Stimulated activated CD4-positive, alpha-beta T cell treated with anti-CD3 and anti-CD28 coated beads, Interleukin-15, amount 100 ng/mL, for 48 hours (primary cell): ENCODE results near the gene ASPDH.

Experiments
- DNase-seq, 2 donors: peaks; one replicate each; pipeline ENCODE4 v3.0.0-alpha.2; 2020; ENCODE audit warnings: low read depth in 2 of 2

ASPDH gene

DNA sequence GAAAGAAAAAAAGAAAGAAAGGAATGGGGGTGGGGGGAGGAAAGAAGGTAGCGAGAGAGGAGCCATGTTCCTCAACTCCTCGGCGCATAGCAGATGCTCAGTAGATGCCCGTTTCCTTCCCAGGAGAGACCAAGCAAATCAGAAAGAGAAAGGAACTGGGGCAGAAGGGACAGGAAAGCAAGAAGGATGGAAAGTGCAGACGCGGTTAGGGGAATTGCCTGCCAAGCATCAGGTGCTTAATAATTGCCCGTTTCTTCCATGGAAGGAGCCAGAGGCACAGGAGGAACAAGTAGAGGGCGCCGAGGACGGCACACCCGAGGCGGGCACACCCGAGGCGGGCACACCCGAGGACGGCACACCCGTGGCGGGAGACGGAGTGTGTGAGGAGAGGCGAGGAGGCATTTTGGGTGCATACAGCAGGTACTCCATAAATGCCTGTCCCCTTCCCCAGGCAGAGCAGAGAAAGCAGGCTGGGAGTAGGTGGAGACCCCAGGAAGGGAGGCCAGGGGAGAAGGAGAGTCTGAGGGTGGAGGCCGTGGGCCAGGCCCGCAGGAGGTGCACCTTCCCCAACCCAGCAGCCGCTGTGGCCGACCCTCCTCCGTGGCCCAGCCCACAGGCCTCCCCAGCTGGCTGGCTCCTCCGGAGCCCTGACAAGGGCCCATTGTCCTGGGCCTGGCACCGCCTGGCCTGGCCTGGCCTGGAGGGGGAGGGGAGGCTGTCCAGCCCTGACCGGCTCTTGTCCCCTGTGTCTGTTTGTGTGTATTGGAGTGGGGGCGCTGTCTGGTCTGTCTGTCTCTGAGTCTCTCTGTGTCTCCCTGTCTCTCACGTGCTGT, 17.3 kb downstream of the ASPDH start:
- no peak for DNase-seq

DNA sequence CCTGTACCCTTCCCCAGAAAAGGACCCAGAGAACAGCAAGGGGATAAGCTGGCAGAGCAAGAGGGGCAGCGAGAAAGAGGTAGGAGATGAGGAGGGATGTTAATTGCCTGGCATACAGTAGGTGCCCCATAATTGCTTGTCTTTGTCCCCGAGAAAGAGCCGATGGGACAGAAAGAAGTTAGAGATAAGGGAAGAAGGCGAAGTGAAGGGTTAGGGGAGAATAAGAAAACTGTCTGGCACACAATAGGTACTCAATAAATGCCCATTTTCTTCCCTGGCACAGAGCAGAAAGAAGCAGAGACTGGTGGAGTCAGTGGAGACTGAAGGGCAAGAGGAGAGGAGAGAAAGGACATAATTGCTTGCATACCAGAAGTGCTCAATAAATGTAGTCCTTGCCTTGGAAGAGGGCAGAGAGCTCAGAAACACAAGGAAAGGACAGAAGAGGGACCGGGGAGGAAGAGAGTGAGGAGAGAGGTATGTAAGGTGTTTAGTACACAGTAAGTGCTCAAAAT, 18.6 kb downstream of the ASPDH start:
- no peak for DNase-seq

DNA sequence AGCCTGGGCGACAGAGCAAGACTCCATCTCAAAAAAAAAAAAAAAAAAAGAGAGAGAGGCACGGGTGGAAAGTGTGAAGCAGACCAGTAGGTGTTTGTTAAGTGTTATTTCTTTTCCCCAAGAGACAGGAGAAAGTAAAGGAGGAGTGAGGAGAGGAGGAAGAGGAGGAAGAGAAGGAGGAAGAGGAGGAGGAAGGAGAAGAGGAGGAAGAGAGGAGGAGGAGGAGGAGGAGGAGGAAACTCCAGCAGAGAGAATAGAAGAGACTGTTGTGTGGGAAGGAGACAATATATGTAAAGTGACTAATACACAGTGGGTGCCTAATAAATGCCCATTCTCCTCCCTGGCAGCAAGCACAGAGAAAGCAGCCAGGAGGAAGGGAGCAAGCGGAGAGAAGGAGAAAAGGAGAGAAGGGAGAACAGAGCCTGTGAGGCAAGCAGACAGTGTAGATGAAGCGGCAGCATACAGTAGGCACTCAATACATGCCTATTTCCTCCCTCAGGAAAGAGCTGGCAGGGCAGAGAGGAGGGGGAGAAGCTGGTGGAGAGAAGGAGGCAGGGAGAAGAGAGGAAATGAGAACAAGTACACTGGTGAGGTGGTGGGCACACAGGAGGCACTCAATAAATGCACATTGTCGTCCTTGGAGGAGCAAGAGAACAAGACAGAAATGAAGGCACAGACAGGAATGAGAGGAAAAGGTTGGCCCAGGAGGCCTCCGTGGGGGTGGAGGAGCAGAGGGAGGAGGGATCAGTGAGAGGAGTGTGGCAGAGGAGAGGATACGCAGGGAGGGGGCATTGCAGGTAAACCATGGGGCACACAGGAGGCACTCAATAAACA, 19.3 kb downstream of the ASPDH start:
- no peak for DNase-seq

DNA sequence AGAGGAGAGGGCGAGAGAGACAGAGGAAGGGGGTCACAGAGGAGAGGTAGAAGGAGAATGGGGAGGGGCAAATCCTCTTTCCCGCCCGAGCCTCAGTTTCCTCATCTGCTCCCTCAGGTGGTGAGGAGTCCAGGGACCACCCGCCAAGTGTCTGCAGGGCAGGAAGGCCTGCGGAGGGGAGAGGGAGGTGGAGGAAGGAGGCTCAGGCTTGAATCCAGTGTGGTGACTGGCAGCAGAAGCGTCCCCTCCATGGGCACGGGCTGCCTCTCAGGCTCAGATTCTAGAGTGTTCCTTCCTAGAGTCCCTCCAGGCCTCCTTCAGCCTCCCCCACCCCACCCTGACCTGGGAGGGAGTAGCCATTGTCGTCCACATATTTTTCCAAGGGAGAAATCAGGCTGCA, 20.5 kb downstream of the ASPDH start:
- no peak for DNase-seq

DNA sequence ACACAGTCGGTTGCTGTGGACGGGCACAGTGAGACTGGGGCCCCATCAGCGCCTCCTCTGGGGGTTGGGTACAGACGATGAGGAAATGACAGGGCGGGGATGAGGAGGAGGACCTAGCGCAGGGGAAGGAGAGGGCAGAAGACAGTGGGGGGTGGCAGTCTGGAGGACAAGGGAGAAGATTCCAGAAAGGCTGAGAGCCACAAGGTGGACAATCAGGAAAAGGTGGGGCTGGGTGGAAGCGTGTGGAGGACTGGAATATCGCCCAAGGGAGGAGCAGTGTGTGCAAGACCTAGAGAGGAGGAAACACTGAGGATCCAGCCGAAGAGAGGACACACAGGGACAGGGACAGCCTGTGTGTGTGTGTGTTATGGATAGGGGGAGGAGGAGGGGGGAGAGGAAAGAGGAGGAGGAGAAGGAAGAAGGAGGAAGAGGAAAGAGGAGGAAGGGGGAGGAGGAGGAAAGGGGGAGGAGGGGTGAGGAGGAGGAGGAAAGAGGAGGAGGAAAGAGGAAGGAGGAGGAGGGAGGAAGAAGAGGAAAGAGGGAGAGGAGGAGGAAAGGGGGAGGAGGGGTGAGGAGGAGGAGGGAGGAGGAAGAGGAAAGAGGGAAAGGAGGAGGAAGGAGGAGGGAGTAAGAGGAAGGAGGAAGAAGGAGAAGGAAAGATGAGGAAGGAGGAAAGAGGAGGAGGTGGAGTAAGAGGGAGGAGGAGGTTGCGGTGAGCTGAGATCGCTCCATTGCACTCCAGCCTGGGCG, 21.2 kb downstream of the ASPDH start:
- DNase-seq = peak in 1 of 2 donors; percentile 43

DNA sequence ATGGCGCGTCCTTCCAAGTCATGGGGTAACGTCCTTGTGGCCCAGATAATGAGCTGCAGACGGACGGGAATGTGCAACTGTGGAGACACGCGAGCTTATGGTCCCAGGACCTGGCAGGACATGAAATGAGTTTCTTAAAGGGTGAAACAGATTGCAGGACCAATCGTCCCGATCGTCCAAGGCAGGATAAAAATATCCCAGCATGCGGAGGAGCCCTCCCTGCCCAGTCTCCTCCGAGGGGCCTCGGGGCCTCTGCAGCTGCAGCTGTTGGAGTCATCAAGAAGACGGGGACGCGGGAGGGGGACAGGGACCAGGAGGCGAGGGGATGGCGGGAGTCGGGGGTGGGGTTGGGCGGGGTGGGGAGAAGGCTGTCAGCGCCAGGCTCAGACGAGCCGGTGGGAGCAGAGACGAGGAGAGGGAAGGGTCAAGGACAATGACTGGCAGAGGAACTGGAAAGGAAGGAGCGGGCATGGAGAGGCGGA, 22.7 kb downstream of the ASPDH start:
- DNase-seq = no peak

DNA sequence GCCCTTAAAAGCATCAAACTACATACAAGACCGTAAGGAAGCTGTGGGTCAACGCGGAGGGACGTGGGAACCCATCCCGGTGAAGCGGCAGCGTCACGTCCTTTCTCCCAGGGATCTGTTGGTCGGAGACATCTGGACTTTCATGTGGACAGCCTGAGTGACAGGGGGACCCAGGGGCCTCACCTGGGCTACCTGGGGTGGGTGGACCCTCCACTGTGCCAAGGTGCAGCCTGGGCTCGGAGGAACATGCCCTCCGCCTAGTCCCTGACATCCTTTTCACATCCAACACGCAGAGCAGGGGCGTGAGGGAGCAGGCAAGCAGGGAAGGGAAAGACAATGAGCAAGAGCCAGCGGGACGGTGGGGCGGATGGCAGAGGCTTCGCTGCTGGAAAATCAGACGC, 23.3 kb downstream of the ASPDH start:
- no peak for DNase-seq

DNA sequence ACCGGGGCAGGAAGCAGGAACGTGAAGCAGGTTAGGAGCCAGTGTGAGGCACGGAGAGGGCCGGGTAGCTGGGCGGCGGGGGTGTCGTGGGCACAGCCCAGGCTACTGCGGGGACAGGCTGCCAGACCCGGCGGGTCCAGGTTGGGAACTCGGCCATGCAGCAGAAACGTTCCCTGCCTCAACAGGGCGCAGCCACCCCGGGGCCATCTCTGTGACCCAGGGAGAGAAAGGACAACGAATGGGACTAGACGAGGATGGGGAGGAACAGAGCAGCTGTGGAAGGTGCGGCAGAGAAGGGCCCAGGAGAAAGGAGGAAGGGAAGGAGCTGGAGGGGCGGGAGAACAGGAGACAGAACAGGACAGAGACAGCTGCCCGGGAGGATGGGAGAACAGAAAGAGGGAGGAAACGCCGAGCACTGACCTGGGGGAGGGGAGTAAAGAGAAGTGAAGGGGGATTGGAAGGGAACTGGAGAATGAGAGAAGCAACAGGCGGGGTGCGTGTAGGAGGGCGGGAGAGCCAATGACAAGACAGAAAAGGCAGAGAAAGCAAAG, 24.2 kb downstream of the ASPDH start:
- DNase-seq = no peak

DNA sequence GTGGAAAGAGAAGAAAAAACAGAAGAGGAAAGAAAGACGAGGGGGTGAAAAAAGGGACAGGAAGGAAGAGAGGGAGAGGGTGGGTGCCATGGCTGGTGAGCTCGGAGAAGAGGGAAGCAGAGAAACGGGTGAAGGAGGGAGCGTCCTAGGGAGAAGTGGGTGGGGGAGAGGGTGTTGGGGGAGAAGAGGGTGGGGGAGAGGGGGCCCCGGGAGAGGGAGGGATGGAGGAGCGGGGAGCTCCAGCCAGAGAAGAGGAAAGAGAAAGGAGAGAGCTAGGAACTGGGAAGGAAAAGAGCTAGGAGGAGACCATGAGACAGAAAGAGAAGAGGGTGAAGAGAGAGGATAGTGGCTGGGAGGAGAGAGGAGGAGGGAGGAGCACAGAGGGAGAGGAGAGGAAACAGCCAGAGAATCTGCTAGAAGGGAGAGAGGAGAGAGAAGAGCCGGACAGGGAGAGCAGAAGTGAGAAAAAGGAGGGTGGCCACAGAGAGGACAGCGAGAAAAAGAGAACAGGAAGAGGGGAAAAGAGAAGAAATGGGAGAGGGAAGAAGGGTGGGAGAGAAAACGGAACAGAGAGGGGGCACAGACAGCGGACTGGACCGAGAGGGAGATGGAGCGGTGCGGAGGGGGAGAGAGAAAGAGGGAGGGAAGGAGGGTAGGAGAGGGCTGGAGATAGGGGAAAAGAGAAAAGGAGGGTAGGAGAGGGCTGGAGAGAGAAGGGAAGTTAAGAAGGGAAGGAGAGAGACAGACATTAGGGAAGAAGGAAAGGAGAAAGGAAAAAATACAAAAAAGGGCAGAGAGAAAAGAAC, 25.1 kb downstream of the ASPDH start:
- no peak for DNase-seq

DNA sequence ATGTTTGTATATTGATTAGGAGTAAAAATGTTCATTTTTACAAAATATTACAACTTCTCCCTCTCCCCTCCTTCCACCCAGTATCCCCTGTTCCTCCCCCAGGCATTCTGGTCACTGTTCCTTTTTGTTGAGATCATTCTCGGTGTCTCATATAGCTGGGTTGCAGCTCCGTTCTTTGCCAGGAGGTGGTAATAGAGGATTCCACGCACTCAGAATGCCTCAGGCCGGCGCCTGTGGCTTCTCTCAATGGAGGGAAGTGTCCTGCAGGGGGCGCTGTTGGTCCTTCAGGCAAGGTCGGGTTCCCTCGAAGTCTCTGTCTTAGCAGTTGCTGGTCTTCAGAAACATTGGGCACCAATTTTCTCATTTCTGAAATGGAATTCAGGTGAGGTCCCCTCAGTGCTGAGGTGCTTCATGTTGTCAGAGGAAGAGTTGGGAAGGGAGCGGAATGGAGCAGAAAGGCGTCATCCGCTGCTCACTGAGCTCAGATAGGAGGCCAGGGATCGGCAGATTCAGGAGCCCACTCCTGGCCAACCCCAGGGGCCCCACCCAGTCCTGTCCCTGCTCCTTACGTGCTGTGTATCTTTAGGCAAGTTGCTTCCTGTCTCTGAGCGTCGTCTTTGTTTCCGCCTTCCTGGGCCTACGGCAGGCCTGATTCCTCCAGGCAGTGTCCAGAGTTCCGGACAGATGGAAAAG, 26.7 kb downstream of the ASPDH start:
- DNase-seq = peak; percentile 68 to 76

DNA sequence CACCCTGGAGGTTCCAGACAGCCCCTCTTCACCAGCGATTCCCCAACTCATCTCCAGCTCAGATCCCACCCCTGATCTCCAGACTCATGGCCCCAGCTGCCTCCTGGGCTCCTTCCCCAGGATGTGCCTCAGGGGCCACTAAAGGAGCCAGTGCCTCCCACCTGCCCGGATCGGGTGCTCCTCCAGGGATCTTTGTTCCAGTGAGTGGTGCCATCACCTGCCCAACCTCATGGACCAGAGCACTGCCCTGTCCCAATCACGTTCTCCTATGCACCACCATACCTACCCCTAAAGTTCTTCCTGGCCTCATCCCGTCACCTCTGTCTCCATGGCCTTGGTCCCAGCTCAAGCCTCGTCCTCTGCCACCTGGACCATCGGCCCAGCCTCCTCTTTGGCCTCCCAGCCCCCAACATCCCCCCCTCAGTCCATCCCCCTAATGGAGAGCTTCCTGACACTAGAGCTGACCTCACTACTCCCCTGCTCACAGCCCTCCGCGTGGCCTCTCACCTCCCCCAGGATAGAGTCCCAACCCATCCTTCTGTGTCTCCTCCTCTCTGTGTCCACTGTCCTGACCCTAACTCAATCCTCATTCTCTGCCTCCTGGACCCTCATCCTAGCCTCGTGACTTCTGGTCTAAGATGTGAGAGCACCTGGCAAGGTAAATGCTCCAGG, 28.3 kb downstream of the ASPDH start:
- DNase-seq = no peak

DNA sequence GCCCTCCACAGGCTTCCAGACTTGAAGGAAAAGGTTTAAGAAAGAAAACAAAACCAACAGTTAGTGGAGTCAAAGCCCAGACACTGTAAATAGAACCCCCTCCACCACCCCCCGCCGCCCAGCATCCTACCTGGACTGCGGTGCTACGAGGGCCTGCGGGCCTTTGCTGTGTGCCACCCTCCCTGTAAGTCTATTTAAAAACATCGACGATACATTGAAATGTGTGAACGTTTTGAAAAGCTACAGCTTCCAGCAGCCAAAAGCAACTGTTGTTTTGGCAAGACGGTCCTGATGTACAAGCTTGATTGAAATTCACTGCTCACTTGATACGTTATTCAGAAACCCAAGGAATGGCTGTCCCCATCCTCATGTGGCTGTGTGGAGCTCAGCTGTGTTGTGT, 30.8 kb downstream of the ASPDH start:
- no peak for DNase-seq

DNA sequence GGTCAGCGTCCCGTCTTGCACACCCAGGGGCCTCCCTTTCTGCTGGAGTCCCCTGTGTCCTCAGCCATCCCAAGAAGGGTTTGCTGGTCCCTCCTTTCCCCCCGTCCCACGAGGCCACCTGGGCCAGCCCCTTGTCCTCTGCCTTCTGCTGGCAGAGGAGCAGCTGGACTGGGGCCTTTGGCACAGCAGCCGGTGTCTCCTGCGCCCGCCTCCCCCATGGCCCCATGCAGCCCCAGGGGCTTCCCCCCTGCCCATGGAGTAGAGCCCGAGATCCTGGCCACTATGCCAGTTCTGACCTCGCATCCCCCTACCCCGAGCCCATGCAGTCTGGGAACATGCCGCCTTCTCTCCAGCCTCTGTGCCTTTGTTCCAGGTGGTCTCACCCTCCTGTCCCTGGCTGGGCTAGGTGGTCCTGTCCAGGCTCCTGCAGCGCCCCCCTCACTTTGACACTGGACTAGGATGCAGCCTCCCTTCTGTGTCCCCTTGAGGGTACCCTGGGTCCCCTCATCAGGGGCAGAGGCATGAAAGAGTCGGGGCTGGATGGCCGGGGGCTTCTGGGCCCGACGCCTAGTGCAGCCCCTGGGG, 31.4 kb downstream of the ASPDH start:
- DNase-seq = no peak

DNA sequence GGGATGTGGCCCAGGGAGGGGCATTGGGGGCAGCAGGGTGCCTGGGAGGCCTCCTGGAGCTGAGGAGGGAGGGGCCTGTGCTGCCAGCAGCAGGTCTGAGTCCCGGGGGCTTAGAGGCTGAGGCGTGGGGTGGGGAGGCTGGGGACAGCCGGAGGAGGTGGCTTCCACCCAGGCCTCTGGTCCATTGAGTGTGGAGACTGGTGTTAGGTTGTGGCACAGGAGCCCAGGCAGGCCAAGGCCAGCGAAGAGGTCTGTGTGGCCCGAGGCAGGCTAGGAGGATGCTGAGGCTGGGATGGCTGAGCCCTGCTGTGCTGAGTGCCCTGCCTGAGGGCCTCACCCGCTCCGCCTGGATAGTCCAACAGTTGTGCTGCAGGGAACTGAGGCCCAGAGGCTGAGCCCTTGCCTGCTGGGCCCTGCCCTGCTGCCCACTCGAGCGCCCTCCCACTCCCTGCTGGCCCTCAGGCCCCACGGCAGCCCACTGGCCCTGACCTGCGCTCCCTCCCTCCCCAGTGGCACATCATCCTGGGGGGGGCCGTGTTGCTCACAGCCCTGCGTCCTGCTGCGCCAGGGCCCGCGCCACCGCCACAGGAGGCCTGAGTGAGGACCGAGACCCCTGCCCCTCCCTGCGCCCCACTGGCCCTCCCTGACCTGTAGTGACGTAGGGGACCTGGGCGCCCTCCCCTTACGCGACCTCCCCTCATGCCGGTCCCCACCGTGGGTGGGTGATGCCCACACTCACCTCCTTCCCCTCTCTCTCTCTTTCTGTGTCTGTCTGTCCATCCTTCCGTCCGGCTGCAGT, 32.2 kb downstream of the ASPDH start:
- DNase-seq = no peak

DNA sequence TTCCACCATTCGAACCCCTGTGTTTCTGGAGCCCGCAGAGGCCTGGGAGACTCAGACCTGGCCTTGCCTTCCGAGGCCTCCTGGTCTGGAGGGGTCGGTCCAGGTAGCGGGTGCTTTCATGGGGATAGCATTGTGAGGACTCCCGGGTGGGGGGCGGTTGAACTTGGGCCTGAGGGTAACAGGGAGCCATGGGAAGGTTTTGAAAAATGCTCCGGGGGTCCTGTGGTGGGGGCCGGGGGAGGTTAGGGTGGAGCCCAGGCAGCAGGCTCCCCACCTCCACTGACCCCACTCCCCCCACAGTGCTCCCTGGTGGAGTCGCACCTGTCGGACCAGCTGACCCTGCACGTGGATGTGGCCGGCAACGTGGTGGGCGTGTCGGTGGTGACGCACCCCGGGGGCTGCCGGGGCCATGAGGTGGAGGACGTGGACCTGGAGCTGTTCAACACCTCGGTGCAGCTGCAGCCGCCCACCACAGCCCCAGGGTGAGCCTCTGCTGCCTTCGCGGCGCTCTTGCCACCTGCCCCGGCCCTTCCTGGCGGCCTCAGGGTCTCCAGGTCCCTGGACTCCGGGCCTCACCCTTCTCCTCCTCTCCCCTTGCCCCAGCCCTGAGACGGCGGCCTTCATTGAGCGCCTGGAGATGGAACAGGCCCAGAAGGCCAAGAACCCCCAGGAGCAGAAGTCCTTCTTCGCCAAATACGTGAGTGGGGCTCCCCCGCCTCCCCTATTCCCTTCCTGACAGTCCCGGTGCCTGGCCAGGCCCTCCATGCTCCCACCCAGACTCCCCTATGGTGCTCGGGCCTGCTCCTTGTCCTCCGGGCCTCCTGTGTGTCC, 33.2 kb downstream of the ASPDH start:
- no peak for DNase-seq

DNA sequence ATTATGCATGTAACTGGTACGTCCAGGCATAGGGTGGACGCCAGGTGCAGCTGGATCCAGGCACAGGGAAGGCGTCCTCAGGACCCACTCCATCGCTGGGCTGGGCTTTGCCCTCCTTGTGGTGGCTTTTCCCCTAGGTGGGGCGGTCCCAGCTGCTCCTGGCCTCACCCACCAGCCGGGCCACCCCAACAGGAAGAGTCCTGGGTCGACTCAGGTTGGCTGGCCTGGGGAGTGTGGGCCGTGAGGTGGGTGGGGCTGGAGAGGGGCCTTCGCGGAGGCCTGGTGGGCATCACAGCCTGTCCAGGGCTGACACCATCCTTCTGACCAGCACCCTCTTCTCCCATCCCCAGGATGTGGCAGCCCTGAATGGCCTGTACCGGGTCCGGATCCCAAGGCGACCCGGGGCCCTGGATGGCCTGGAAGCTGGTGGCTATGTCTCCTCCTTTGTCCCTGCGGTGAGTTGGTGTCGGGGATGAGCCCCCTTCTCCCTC, 33.9 kb downstream of the ASPDH start:
- no peak for DNase-seq
